SIG-M5 (cell line): Measurements from ENCODE around the gene LRRC46.

Experiments
- DNase-seq: peaks from one replicate; lab custom pipeline; 2025; lab: John Stamatoyannopoulos, UW

LRRC46 gene

DNA sequence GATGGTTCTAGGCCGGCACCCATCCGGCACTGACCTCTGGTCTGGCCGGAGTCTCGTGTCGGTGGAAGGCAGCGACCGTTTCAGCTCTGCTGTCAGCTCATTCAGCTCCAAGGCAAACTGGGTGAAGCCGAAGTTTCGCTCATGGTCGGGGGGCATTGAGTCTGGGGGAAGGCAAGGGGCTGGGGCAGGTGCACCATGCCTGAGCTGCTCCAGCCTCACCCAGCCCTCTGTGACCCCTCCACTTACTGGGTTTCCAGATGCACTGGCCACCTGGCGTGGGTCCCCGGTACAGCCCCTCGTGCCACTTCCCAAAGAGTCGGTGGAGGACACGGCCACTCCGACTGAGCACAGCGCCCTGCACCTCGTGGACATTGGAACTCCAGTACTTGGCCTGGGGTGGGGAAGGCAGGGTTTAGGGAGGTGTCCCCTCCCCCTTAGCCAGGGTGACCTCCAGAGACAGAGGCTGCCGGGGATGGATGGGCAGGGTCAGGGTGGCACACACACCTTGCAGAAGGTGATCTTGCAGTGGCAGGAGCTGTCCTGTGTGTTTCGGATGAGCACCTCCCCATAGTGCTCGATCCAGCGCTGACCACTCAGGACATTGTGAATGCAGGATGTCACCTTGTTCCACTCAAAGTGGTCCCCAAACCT is 22.5 kb upstream of the LRRC46 start:
- DNase-seq: no peak

DNA sequence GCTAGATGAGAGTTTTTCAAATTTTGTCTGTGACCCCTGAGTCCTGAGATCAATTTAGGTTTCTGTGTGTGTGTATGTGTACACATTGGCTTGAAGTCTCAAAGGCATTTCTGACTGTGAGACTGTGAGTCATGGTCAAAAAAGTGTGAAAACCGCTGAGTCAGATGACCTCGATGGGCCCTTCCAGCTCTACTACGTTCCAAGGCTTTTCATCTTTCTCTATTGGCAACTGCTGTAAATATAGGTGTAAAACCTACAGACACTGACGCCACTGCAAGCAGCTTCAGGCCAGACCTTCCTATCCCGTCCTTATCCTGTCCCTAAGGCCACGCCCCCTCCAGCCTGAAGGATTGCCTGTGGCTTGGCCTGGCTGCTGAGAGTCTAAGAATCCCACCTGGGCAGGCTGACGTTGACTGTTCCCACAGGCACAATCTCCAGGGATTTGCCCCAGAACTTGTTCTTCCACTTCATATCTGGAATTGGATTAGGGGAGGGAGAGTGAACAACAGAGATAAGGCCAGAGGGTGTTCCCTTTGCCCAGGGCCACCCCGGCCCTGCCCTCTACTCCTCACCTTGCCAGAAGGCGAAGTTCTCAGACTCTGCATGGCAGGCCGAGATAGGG is 21.2 kb upstream of the LRRC46 start:
- no peak for DNase-seq

DNA sequence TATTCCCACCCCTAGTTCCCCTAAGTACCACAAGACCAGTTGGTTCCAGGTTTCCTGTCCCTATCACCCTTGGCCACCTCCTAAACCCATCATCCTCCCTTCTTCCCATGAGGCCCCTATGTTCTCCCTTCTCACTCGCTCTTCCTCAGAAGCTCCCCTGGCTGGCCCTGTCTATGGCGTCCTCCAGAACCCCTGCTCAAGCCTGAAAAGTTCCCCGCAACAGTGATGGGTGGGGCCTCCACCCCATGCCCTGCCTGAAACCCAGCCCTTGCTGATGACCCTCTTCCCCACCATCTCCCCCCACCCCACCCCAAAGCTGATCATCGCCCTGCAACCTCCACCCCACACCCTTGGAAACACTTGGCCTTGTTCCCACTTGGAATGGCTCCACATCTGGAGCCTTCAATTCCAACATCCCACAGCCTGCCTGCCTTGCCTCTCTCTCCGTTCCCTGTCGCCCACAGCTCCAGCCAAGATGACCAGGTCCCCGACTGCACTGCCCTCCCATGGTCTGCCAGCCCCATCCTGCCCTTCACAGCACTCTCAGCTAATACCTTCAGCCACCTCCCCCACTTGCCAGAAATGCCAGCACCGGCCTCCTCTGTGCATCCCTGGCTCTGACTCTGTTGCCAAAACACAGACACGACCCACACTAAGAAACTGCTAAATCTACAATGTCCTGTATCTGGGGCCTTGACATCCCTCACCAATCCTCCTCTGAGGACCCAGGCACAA is 20.4 kb upstream of the LRRC46 start:
- DNase-seq: no peak

DNA sequence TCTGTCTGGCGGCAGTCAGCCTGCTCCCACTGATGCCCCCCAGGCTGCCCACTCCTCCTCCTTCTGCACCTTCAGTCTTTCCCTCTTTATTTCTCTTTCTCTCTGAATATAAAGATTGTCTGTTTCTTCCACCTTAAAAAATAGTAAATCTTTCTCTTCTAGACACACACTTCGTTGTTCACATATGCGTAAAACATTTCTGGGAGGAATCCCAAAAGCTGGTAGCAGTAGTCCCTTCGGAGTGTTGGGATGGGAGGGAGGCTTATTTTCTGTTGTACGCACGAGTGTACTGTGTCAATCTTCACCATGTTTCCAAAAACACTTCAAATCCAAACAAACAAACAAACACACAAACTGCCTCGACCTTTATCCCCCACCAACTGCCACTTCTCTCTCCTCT is 19.8 kb upstream of the LRRC46 start:
- DNase-seq: no peak

DNA sequence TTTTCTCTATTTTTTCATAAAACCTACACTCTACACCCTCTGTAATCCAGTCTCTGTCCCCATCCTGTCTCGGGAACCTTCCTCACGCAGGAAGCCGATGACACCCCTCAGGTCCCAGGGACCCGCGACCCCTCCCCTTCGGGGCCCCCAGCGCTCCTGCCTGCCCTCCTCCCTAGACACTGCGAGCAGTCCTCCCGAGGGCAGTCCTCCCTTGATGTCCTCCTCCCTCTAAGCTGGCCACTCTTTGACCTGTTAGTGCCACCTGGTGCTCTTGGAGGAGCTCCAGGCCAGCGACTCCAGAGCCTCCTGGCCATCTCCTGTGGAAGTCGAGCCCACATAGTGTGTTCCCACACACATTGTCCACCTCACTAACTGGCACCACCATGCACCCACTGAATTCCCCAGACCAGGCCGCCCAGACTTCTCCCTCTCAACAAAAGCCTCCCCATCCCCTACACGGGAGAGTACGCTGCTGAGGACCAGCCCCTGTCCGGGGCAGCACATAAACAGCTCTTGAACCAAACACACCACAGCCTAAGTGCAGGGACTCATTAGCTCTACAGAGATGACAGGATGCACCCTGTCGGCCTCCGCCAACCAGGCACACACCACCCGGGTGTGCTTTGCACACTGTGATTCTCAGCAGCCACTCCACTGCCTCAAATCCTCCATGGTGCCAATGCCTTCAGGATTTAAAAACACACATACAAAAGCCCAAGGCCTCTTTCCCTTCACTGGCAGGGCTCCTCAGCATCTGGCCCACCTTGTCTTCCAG is 19.1 kb upstream of the LRRC46 start:
- no peak for DNase-seq

DNA sequence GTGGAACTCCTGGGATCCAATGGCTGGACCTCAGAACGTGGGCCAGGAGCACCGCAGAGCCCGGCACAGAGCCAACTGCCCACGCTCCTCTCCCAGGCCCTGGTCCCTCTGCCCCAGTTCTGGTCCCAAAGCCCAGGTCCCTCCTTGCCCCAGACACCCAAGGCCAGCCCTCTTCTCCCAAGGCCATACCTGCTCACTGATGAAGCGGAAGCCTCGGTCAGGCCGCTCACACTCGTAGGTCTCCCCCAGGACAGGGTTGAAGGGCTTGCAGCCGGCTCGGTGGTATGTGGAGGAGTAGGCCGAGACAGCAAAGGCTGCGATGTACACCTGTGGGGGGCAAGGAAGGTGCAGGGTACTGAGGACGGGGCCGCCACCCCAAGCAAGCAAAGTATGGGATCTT is 18.4 kb upstream of the LRRC46 start:
- no peak for DNase-seq

DNA sequence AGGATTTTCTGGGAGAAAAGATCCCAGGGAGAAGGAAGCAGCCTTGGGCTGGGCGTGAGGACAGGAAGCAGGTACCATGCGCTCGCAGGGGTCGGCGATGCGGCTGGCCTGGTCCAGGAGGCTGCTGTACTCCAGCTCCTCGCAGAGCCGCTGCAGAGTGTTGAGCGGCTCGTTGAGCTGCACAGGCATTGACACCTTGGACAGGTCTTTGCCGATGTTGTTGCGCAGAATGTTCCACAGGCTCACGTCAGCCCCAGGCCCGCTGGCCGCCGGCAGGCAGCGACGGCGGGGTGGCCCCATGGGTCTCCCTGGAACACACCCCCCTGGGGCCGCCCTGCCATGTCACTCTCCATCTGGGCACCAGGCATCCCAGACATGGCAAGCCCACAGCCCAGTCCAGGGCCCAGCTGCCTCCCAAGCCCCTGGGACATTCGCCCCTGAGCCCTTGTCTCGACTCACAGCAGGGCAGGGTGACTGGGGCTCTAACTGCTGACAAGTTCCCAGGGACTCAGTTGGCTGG is 17.9 kb upstream of the LRRC46 start:
- DNase-seq: no peak

DNA sequence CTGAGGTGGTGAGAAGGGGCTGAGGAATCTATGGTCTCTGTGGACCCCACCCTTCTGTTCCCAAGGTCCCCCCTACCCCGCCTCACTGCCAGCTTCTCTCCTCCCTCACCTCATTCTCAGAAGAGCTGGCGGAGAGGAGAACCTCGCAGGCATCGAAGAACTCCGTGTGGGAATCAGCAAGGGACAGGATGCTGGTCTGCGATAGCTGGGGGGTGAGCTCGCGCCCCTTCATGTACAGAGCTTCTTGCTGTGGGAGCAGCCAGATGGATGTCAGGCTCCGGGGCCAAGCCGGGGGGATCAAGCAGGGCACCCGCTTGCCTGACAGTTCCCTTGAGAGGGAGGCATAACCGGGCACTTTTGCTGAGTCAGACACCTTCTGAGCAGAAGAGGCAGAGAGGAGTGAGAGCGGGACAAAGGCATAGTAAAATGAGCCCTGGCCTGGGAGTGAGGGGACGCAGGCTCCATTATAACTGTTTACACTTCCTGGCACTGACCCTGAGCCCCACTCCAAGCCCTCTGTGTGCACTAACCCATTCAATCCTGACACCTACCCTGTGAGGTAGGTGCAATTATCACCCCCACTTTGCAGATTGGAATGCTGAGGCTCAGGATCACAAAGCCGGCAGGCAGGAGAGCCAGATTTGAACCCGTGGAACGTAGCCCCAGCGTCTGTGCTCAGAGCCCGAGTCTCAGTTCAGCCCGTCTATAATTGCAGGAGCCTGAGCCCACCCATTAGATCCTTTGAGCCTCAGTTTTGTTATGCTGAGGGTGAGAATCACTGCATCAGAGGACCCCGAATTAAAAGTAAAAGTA is 16.2 kb upstream of the LRRC46 start:
- DNase-seq: no peak

DNA sequence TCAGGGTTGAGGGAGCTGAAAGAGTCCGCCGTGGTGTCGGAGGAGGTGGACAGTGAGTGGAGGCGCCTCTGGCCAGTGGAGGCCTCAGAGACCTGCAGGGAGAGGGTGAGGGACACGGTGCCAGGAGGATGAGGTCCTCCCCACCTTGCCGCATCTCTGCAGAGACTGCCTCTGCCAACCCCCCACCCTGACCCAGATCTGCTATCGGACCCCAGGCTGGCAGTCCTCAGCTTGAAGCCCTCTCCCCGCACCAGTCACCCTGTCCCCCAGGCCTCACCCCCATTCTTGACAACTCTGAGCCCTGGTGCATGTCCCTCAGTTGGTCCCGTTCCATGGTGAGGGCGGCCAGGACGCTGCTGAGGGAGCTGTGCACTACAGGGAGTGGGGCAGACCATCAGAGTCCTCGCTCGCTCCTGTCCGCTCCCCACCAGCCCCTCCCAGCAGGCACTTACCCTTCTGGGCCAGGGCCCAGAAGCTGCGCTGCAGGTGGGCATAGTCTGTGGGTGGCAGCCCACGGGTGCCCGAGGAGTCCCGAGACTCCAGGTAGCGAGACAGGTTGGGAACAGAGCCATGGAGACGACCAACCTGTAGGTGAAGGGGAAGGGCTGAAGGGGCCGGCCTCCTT is 15.2 kb upstream of the LRRC46 start:
- no peak for DNase-seq

DNA sequence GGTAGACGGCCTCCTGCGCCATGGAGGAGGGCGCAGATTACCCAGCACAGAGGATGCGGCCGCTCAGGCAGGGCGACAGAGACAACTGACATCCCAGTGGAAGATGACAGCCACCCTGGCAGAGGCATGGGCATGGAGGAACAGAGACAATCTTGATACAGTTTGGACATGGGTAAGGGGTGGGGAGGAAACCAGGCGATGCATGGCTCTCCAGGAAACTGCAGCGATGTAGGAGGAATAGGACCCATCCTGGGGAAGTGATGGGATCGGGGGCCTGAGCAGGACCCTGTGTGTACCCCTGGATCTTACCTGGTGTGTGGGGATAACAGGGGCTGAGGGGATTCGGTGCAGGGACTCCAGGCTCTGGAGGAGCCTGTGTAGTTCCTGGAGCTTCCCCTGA is 14.5 kb upstream of the LRRC46 start:
- DNase-seq: no peak

DNA sequence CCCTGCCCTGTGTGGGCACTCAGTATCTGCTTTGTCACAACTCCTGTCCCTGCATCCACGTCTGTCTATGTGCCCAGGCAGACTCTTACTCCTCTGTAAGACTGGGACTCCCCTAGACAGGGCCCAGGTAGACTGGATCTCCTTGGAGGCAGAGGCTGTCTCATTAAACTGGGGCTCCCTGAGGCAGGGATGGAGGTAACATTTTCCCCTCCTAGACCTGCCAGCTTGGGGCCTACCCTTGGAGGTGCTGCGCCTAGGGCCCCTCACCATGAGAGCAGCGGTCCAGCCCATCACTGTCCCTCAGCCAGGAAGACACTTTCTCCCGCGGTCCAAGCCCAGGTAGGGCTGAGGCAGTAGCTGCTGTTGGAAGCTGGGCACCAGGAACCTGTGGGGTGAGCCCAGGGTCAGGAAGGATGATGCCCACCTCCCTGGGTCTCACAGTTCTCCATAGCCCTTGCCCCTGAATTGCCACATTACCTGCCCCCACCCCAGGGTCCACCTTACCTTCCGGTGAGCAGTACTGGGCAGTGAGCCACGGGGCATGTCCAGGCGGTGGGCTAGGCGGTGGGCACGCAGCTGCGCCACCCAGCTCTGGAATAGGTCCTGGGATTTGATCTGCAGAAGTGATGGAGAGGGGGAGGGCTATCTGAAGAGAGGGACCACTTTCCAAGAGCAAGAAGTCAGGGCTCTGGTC is 13.3 kb upstream of the LRRC46 start:
- no peak for DNase-seq

DNA sequence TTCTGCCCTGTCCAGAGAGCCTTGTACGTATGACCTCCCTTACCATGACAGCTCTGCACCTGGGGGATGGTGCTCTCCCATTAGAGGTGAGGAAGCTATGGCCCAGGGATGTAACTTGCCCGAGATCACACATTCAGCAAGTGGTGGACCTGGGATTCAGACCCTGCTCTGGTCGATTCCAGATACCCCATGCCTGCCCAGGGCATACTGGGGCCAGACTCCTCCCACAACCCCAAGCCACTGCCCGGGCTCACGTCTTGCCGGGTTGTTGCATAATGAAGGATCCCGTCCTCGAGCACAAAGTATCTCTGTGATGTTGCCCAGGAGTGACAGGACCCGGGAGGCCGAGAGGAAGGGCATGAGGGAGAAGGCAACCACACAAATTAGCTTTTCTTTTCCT is 12.0 kb upstream of the LRRC46 start:
- DNase-seq: no peak

DNA sequence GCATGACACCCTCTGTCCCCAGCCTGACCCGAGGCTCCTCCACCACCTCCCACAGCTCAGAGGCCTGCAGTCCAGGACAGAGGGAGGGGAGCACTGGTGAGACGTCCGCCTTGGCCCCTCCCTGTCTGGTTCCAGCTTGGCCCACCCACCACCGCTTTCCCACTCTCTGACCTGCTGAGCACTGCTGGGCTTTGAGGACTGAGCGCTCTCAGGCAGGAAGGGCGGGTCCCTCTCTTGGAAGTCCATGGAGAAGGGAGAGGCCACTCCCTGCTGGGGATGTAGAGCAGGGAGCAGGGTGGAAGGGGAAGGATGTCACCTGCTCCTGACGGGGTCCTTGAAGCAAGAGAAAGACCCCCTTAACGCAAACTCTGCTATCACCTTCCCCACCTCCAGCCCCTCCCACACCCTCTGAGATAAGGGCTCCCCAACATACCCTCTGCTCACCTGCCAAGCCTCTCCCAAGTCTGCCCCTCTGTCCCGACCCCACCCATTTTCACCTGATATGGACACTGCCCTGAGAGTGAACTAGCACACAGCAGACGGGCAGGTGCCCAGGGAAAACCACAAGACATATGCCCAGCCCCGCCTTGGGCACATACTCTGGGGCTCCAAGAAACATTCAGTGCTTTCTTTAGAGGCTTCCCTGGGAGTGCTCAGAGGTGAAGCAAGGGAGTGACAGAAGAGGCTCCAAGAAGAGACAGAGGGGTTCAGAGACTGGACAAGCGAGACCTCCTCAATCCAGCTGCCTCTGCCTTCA is 11.3 kb upstream of the LRRC46 start:
- no peak for DNase-seq

DNA sequence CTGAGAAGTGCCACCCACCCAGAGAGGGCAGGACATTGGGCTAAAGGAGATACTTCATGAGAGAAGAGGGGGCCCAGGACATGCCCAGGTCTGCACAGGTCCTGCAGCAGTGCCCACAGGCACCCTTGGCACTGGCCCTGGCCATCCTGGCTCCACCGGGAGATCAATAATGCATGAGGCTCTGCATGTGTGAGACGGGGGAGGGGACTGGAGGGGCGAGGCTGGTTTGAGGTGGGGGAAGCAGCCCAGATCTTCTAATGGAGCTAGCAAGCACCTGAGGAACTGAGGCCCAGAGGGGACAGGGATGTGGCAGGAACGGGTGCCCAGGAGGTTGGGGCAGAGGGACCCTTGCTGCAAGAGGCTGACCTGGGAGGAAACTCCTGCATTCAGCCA is 10.4 kb upstream of the LRRC46 start:
- DNase-seq: no peak

DNA sequence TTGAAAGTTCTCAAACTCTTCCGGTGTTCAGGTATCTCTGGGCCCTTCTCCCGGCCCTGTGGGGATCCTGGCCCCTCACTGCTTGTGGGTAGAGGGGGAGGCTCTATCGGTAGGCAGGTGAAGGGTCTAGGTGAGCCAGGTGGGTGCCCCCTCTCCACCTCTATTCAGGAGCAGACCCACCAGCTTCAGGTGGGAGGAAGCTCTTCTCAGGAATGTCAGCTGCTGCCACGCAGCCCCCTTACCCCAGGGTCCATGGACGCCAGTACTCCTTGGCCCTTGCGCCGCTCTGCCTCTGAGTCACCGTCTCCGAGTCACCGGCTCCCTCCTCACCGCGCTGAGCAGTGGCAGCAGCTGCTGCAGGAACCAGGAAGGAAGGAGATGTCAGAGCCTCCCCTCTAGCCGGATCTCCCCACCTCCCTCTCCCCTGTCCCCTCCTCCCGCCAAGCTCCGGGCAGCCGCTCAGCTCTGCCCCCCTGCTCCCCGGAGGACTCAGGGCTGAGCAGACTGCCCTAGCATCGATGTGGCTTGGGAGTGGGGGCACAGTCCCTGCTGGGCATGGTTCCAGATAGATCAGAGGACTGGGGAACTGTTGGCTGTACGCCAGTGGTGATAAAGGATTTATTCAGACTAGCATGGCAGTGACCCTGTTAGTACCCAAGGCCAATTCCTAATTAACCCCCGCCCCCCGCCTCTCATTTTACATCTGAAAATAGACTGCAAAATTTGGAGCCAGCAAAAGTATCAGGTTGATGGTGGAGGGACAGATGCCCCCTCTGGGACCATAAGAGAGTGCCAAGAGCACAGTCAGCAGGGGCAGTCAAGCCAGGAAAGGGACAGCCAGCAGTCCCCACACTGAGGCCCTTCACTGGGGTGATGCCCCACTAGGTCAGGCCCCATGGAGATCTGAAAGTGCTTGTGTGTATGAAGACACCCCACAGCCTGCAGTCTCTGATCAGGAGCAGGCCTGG is 9.8 kb upstream of the LRRC46 start, which contains the start of gene OSBPL7:
Gene OSBPL7 (minus strand): TSS at position 371 of the 968 bp plus-strand sequence. CDS start 1,516 bp downstream, outside the sequence.
- DNase-seq: peak; percentile 68

DNA sequence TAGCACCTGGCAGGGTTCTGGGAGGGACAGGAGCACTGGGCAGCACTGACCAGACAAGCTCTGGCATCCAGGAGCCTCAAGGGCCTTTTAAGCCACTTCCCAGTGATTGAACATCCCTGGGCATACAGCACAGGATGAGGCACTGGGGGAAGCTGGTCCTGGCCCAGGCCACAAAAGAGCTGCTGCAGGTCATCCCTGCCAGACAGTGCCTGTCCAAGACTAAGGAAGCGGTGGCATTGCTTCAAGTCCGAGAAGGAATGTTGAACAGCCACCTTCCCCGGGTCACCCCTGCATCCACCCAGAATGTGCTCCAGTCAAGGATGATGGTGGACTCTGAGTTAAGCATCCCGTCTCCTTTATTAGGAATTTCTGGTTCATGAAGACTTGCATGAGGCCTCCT is 8.7 kb upstream of the LRRC46 start:
- no peak for DNase-seq

DNA sequence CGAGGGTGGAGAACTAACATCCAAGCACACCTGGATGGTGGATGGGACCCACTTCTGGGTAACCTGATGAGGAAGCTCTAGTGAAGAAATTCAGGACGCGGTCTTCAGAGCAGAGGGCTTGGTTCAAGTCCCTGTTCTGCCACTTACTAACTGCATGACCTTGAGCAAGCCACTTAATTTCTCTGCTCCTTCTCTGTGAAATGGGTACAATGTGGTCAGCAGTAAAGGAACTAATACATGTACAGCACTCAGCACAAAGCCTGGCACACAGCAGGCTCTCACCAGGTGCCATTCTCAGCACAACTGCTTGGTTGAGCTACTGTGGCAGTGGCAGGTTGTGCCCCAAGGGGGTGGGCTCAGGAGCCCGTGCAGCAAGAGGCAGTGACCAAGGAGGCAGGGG is 8.0 kb upstream of the LRRC46 start:
- no peak for DNase-seq

DNA sequence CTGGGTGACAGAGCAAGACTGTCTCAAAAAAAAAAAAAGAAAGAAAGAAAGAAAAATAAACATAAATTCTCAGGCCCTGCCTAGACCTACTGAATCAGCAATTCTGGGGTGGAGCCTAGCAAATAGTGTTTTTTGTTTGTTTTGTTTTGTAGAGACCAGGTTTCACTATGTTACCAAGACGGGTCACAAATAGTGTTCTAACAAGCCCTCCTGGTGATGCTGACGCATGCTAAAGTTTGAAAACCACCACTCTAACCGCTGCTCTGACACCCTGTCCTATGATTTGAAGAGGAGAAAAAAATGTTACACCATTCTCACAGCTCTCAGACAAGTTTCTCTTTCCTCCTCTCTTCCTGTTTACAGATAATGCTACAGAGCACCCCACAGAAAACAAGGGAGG is 1.6 kb upstream of the LRRC46 start:
- DNase-seq: no peak
